SK-N-SH treated with all-trans-retinoic acid at 6 μM for 48 hours (cell line): ENCODE data around the gene FASTKD3.

Experiments
- ATAC-seq: fragments of 200-7000 bp; cut with Tn5 transposase; 3 replicates; pipeline ENCODE4 v1.9.1; 2020; ENCODE audit warnings: mild to moderate bottlenecking, moderate library complexity
- ARNTL ChIP-seq: fragments of 450-650 bp; formaldehyde crosslinking; IDR thresholded peaks from 2 replicates; pipeline ENCODE4 v1.5.0; 2020; ENCODE audit warnings: low read depth, mild to moderate bottlenecking, moderate library complexity, borderline replicate concordance
- BACH2 ChIP-seq: fragments of 250-450 bp; sonication (Bioruptor Pico); IDR thresholded peaks from 2 replicates; pipeline ENCODE4 v1.9.0; 2021; ENCODE audit warnings: mild to moderate bottlenecking, borderline replicate concordance
- CSDC2 ChIP-seq: fragments of 250-450 bp; sonication (Bioruptor Pico); IDR thresholded peaks from 2 replicates; pipeline ENCODE4 v1.5.0; 2020; ENCODE audit warnings: mild to moderate bottlenecking, moderate library complexity
- CSRNP3 ChIP-seq: fragments of 250-450 bp; sonication (Bioruptor Pico); IDR thresholded peaks from 2 replicates; pipeline ENCODE4 v1.5.1; 2021; ENCODE audit warnings: mild to moderate bottlenecking, moderate library complexity
- ESRRG ChIP-seq: fragments of 250-450 bp; sonication (Bioruptor Pico); IDR thresholded peaks from 2 replicates; pipeline ENCODE4 v1.6.1; 2021; ENCODE audit warnings: mild to moderate bottlenecking
- GLIS3 ChIP-seq: fragments of 250-450 bp; sonication (Bioruptor Pico); IDR thresholded peaks from 2 replicates; pipeline ENCODE4 v1.5.0; 2020; ENCODE audit warnings: mild to moderate bottlenecking, moderate library complexity
- ISL1 ChIP-seq: fragments of 250-450 bp; sonication (Bioruptor Pico); IDR thresholded peaks from 2 replicates; pipeline ENCODE4 v2.1.2; 2022; ENCODE audit warnings: mild to moderate bottlenecking, moderate library complexity
- OSR1 ChIP-seq: fragments of 250-450 bp; sonication (Bioruptor Pico); IDR thresholded peaks from 2 replicates; pipeline ENCODE4 v1.8.0; 2022; ENCODE audit warnings: moderate library complexity, mild to moderate bottlenecking, inconsistent platforms
- PATZ1 ChIP-seq: fragments of 250-450 bp; sonication (Bioruptor Pico); IDR thresholded peaks from 2 replicates; pipeline ENCODE4 v1.8.0; 2020; ENCODE audit warnings: mild to moderate bottlenecking, moderate library complexity, borderline replicate concordance
- POU6F1 ChIP-seq: fragments of 250-450 bp; sonication (Bioruptor Pico); IDR thresholded peaks from 2 replicates; pipeline ENCODE4 v1.8.0; 2021; ENCODE audit warnings: low read depth, mild to moderate bottlenecking, moderate library complexity, borderline replicate concordance
- PPARA ChIP-seq: fragments of 250-450 bp; sonication (Bioruptor Pico); IDR thresholded peaks from 2 replicates; pipeline ENCODE4 v1.5.0; 2020; ENCODE audit warnings: mild to moderate bottlenecking, borderline replicate concordance
- RARB ChIP-seq: fragments of 250-450 bp; sonication (Bioruptor Pico); IDR thresholded peaks from 2 replicates; pipeline ENCODE4 v1.8.0; 2021; ENCODE audit warnings: mild to moderate bottlenecking, moderate library complexity
- SNAI2 ChIP-seq: fragments of 250-450 bp; sonication (Bioruptor Pico); IDR thresholded peaks from 2 replicates; pipeline ENCODE4 v1.5.0; 2020; ENCODE audit warnings: mild to moderate bottlenecking, moderate library complexity
- TCF4 ChIP-seq: fragments of 250-450 bp; sonication (Bioruptor Pico); IDR thresholded peaks from 2 replicates; pipeline ENCODE4 v1.8.0; 2021; ENCODE audit warnings: mild to moderate bottlenecking, moderate library complexity, borderline replicate concordance
- TOX ChIP-seq: fragments of 250-450 bp; sonication (Bioruptor Pico); IDR thresholded peaks from 2 replicates; pipeline ENCODE4 v1.8.0; 2021; ENCODE audit warnings: mild to moderate bottlenecking, moderate library complexity, borderline replicate concordance
- TSHZ2 ChIP-seq: fragments of 250-450 bp; sonication (Bioruptor Pico); IDR thresholded peaks from 2 replicates; pipeline ENCODE4 v1.5.0; 2020; ENCODE audit warnings: mild to moderate bottlenecking, moderate library complexity
- ZC3H10 ChIP-seq: fragments of 250-450 bp; sonication (Bioruptor Pico); IDR thresholded peaks from 2 replicates; pipeline ENCODE4 v1.5.1; 2021; ENCODE audit warnings: mild to moderate bottlenecking, moderate library complexity
- ZFP3 ChIP-seq: fragments of 250-450 bp; sonication (Bioruptor Pico); IDR thresholded peaks from 2 replicates; pipeline ENCODE4 v1.5.0; 2020; ENCODE audit warnings: mild to moderate bottlenecking, moderate library complexity
- ZFP30 ChIP-seq: fragments of 450-650 bp; formaldehyde crosslinking; IDR thresholded peaks from 2 replicates; pipeline ENCODE4 v1.5.0; 2022; ENCODE audit warnings: mild to moderate bottlenecking, moderate library complexity
- ZNF70 ChIP-seq: fragments of 450-650 bp; formaldehyde crosslinking; IDR thresholded peaks from 2 replicates; pipeline ENCODE4 v1.5.0; 2020; ENCODE audit warnings: mild to moderate bottlenecking, moderate library complexity
- ZNF8 ChIP-seq: fragments of 450-650 bp; formaldehyde crosslinking; IDR thresholded peaks from 2 replicates; pipeline ENCODE4 v1.5.0; 2020; ENCODE audit warnings: mild to moderate bottlenecking, moderate library complexity

Gene FASTKD3

GRCh38 chr5:7824995-7825394 lies 43.8 kb downstream of the FASTKD3 start:
- TF ChIP-seq ISL1 (CRISPR knock-in tag), result no peak
- TF ChIP-seq SNAI2 (CRISPR knock-in tag), result no peak
- no peak for TF ChIP-seq TOX (CRISPR knock-in tag)
- no peak for TF ChIP-seq ZFP30 (CRISPR knock-in tag)
- no peak for TF ChIP-seq RARB (CRISPR knock-in tag)
- no peak for TF ChIP-seq OSR1 (CRISPR knock-in tag)
- TF ChIP-seq GLIS3 (CRISPR knock-in tag), result no peak
- no peak for TF ChIP-seq BACH2
- no peak for TF ChIP-seq TSHZ2 (CRISPR knock-in tag)
- TF ChIP-seq ZC3H10 (CRISPR knock-in tag), result no peak
- no peak for TF ChIP-seq CSDC2 (CRISPR knock-in tag)
- TF ChIP-seq PATZ1, result no peak
- TF ChIP-seq PPARA (CRISPR knock-in tag), result no peak
- TF ChIP-seq POU6F1 (CRISPR knock-in tag), result no peak
- no peak for TF ChIP-seq ZNF8
- no peak for TF ChIP-seq TCF4 (CRISPR knock-in tag)
- ATAC-seq, result no peak

- TF ChIP-seq CSRNP3 (CRISPR knock-in tag) (no peak), TCF4 (CRISPR knock-in tag) (no peak), ZFP3 (CRISPR knock-in tag) (no peak), ZNF70 (no peak), ARNTL (CRISPR knock-in tag) (no peak), CSDC2 (CRISPR knock-in tag) (no peak), BACH2 (no peak), TSHZ2 (CRISPR knock-in tag) (no peak), ESRRG (CRISPR knock-in tag) (no peak), ZC3H10 (CRISPR knock-in tag) (no peak), ZNF8 (no peak), ISL1 (CRISPR knock-in tag) (no peak), TOX (CRISPR knock-in tag) (no peak)
- ATAC-seq, result no peak
Observed at GRCh38 chr5:7823594-7823993, 45.2 kb downstream of the FASTKD3 start.

- TF ChIP-seq POU6F1 (CRISPR knock-in tag), result no peak
- TF ChIP-seq TOX (CRISPR knock-in tag), result no peak
- no peak for TF ChIP-seq CSRNP3 (CRISPR knock-in tag)
- TF ChIP-seq GLIS3 (CRISPR knock-in tag), result no peak
- TF ChIP-seq BACH2, result no peak
- TF ChIP-seq OSR1 (CRISPR knock-in tag), result no peak
- TF ChIP-seq, all 23 proteins: peak for 0
- ATAC-seq, result no peak
Observed at GRCh38 chr5:7822449-7822848, 46.4 kb downstream of the FASTKD3 start.
